Panc1 (cell line): ENCODE data around the gene FJX1. TPM values are rescaled to one million over a fixed set of nuclear protein-coding genes. Genes with fewer than 3 reads are reported as not detected.
"Not testable (repeated sequence)": the region's sequence is repeated elsewhere in the genome, so short reads cannot be mapped to it uniquely, and the experiment has no call there.

Experiments
- ATAC-seq: fragments of 200-7000 bp; cut with Tn5 transposase; 2 replicates; pipeline ENCODE4 v1.9.1; 2020; ENCODE audit warnings: mild to moderate bottlenecking, moderate library complexity
- BruUV-seq: library from RNA; stranded (reverse); fragments of 400-500 nt; replicated peaks from 2 replicates; lab custom pipeline; 2021; lab: Mats Ljungman, UMichigan
- CTCF ChIA-PET: fragments of 300-600 bp; sonication (Branson Sonifier 250); formaldehyde crosslinking; loops from one replicate; lab custom pipeline; 2022; ENCODE audit warnings: antibody characterized with exemption; lab: Charles Lee
- POLR2A ChIA-PET: fragments of 300-600 bp; sonication (Branson Sonifier 250); formaldehyde crosslinking; loops from one replicate; lab custom pipeline; 2022; ENCODE audit warnings: antibody characterized with exemption; lab: Charles Lee
- DNase-seq: peaks from one replicate; pipeline ENCODE4 v3.0.0-alpha.2; 2010; ENCODE audit warnings: low read depth, low spot score
- H3K27ac ChIP-seq: 2 replicates; pipeline ENCODE4 v1.5.1; 2011; ENCODE audit warnings: mild to moderate bottlenecking, low read length, inconsistent platforms
- H3K27me3 ChIP-seq: fragments of 200-500 bp; sonication (Bioruptor generic); 2 replicates; pipeline ENCODE4 v1.6.0; 2014; ENCODE audit warnings: low read length, inconsistent platforms; ENCODE audit not compliant: control insufficient read depth, insufficient read depth
- H3K36me3 ChIP-seq: fragments of 200-500 bp; sonication (Bioruptor generic); 2 replicates; pipeline ENCODE4 v1.5.1; 2014; ENCODE audit warnings: inconsistent platforms, mild to moderate bottlenecking, low read length, moderate library complexity; ENCODE audit not compliant: control insufficient read depth, insufficient read depth
- H3K4me1 ChIP-seq: 2 replicates; pipeline ENCODE4 v1.5.1; 2011; ENCODE audit warnings: inconsistent platforms, mild to moderate bottlenecking, low read length, moderate library complexity; ENCODE audit not compliant: control insufficient read depth, insufficient read depth
- H3K4me3 ChIP-seq, 2 experiments: 2 replicates each; pipeline ENCODE4 v1.5.1; 2011 to 2012; ENCODE audit warnings: low read depth in 2 of 2, low read length in 2 of 2, mild to moderate bottlenecking in 2 of 2, inconsistent platforms in 1 of 2, moderate library complexity in 1 of 2
- H3K9me3 ChIP-seq: fragments of 200-500 bp; sonication (Bioruptor generic); 2 replicates; pipeline ENCODE4 v1.5.1; 2014; ENCODE audit warnings: low read depth, mild to moderate bottlenecking, inconsistent platforms, low read length, moderate library complexity; ENCODE audit not compliant: control insufficient read depth, insufficient read depth
- POLR2AphosphoS5 ChIP-seq: IDR thresholded peaks from 2 replicates; pipeline ENCODE4 v1.6.1; 2012; ENCODE audit warnings: mild to moderate bottlenecking, low read depth, low read length, moderate library complexity
- SIN3A ChIP-seq: IDR thresholded peaks from 2 replicates; pipeline ENCODE4 v1.6.1; 2012; ENCODE audit warnings: low read depth, mild to moderate bottlenecking, low read length, moderate library complexity, borderline replicate concordance; ENCODE audit not compliant: insufficient read depth
- TCF7L2 ChIP-seq: IDR thresholded peaks from 2 replicates; pipeline ENCODE4 v1.6.1; 2011; ENCODE audit warnings: mild to moderate bottlenecking, low read depth, low read length, inconsistent platforms
- in situ Hi-C: cut with HindIII; loops from 2 replicates; pipeline ENCODE4 v1.10.0; 2016; ENCODE audit warnings: low sequenced_read_pairs, low pct_unique_long_range_greater_than_20kb
- intact Hi-C: fragments of 100-400 bp; cut with micrococcal nuclease; formaldehyde crosslinking; loops from one replicate; pipeline ENCODE4 v1.10.0; 2022; ENCODE audit not compliant: unreplicated experiment
- total RNA-seq: library from RNA; stranded (reverse); gene quantifications from one replicate; pipeline ENCODE4 v1.2.1, GENCODE V29; 2021; ENCODE audit not compliant: unreplicated experiment
- TF ChIP-seq, protein P1 (sequence below), 2 experiments: IDR thresholded peaks; 2 replicates each; pipeline ENCODE4 v1.6.1; 2011 to 2012; ENCODE audit warnings: low read depth in 2 of 2, control low read depth in 1 of 2, low read length in 1 of 2, mild to moderate bottlenecking in 1 of 2, moderate library complexity in 1 of 2; ENCODE audit not compliant: insufficient read depth in 1 of 2
- TF ChIP-seq, protein P2 (sequence below): fragments of 450-650 bp; IDR thresholded peaks from 2 replicates; pipeline ENCODE4 v1.5.1; 2017; ENCODE audit warnings: mild to moderate bottlenecking

FJX1 gene
- total RNA-seq, 1 experiment from 2014 or later: 31.1 TPM

GRCh38 chr11:35650467-35650866 is 32.2 kb downstream of the FJX1 start:
- in situ Hi-C loops (no loop called here), intact Hi-C loops (no loop called here)
- ATAC-seq (no peak), DNase-seq (no peak)
- no peak overlapping the region for H3K27ac ChIP-seq
- ChIA-PET CTCF (no interaction called here), POLR2A (no interaction called here)
- H3K4me3 ChIP-seq: no peak overlapping the region
- no peaks in the 10 kb centered on the region for H3K27me3 ChIP-seq
- BruUV-seq: no TSS peak
- H3K4me1 ChIP-seq: no peaks in the 10 kb centered on the region
- H3K9me3 ChIP-seq: no peaks in the 10 kb centered on the region
- no peaks in the 10 kb centered on the region for H3K36me3 ChIP-seq
- TF ChIP-seq, protein P1, sequence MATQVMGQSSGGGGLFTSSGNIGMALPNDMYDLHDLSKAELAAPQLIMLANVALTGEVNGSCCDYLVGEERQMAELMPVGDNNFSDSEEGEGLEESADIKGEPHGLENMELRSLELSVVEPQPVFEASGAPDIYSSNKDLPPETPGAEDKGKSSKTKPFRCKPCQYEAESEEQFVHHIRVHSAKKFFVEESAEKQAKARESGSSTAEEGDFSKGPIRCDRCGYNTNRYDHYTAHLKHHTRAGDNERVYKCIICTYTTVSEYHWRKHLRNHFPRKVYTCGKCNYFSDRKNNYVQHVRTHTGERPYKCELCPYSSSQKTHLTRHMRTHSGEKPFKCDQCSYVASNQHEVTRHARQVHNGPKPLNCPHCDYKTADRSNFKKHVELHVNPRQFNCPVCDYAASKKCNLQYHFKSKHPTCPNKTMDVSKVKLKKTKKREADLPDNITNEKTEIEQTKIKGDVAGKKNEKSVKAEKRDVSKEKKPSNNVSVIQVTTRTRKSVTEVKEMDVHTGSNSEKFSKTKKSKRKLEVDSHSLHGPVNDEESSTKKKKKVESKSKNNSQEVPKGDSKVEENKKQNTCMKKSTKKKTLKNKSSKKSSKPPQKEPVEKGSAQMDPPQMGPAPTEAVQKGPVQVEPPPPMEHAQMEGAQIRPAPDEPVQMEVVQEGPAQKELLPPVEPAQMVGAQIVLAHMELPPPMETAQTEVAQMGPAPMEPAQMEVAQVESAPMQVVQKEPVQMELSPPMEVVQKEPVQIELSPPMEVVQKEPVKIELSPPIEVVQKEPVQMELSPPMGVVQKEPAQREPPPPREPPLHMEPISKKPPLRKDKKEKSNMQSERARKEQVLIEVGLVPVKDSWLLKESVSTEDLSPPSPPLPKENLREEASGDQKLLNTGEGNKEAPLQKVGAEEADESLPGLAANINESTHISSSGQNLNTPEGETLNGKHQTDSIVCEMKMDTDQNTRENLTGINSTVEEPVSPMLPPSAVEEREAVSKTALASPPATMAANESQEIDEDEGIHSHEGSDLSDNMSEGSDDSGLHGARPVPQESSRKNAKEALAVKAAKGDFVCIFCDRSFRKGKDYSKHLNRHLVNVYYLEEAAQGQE (IDR thresholded peaks at IDR 0.05; ENCODE audit: insufficient read depth in 1 of 2, low read depth in 2 of 2, low read length in 1 of 2): no peak
- TF ChIP-seq SIN3A (no peak), POLR2AphosphoS5 (no peak)
- TF ChIP-seq, protein P2, sequence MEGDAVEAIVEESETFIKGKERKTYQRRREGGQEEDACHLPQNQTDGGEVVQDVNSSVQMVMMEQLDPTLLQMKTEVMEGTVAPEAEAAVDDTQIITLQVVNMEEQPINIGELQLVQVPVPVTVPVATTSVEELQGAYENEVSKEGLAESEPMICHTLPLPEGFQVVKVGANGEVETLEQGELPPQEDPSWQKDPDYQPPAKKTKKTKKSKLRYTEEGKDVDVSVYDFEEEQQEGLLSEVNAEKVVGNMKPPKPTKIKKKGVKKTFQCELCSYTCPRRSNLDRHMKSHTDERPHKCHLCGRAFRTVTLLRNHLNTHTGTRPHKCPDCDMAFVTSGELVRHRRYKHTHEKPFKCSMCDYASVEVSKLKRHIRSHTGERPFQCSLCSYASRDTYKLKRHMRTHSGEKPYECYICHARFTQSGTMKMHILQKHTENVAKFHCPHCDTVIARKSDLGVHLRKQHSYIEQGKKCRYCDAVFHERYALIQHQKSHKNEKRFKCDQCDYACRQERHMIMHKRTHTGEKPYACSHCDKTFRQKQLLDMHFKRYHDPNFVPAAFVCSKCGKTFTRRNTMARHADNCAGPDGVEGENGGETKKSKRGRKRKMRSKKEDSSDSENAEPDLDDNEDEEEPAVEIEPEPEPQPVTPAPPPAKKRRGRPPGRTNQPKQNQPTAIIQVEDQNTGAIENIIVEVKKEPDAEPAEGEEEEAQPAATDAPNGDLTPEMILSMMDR: no peak

- in situ Hi-C loops: no loop called here
- no peak overlapping the region for H3K4me3 ChIP-seq
- intact Hi-C loops: no loop called here
- POLR2A ChIA-PET: interaction anchor here (0.5 kb wide), 1 partner anchor 26 kb away, joined by 3 read pairs; no protein-coding TSS in a partner anchor
- H3K27me3 ChIP-seq: no peaks in the 10 kb centered on the region
- no peaks in the 10 kb centered on the region for H3K36me3 ChIP-seq
- TF ChIP-seq TCF7L2 (no peak), POLR2AphosphoS5 (no peak), SIN3A (no peak)
- TF ChIP-seq, protein P1 (IDR thresholded peaks at IDR 0.05; ENCODE audit: insufficient read depth in 1 of 2, low read depth in 2 of 2, low read length in 1 of 2): no peak
- TF ChIP-seq, protein P2: no peak
- H3K4me1 ChIP-seq: no peaks in the 10 kb centered on the region
- DNase-seq: no peak
- H3K9me3 ChIP-seq: no peaks in the 10 kb centered on the region
- no peak for ATAC-seq
- CTCF ChIA-PET: no interaction called here
- no peak overlapping the region for H3K27ac ChIP-seq
- BruUV-seq: no TSS peak
Observed at GRCh38 chr11:35651263-35651662, 33.0 kb downstream of the FJX1 start.

DNA sequence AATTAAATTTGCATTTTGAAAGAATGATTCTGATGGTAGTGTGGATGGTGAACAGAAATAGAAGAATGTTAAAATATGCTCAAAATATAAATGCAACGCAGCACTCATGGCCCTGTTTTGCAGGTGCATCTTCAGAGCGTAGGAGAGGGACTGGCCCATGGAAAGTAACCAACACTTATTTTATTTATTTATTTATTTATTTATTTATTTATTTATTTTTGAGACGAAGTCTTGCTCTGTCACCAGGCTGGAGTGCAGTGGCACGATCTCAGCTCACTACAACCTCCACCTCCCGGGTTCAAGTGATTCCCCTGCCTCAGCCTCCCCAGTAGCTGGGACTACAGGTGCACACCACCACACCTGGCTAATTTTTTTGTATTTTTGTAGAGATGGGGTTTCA is 34.5 kb downstream of the FJX1 start:
- H3K9me3 ChIP-seq, H3K4me1 ChIP-seq, H3K4me3 ChIP-seq, BruUV-seq, ATAC-seq, intact Hi-C loops, POLR2A ChIA-PET, DNase-seq, in situ Hi-C loops, H3K36me3 ChIP-seq, H3K27me3 ChIP-seq, H3K27ac ChIP-seq, CTCF ChIA-PET: not testable (repeated sequence)
